Fibroblast of skin of right quadriceps (primary cell): Measurements from ENCODE around the gene C6orf132.
A peak's percentile ranks its signal among the peaks of the same experiment; 100 is the strongest.

Source experiments
- DNase-seq: peaks from one replicate; pipeline ENCODE4 v3.0.0-alpha.2; 2013

The C6orf132 gene

DNA sequence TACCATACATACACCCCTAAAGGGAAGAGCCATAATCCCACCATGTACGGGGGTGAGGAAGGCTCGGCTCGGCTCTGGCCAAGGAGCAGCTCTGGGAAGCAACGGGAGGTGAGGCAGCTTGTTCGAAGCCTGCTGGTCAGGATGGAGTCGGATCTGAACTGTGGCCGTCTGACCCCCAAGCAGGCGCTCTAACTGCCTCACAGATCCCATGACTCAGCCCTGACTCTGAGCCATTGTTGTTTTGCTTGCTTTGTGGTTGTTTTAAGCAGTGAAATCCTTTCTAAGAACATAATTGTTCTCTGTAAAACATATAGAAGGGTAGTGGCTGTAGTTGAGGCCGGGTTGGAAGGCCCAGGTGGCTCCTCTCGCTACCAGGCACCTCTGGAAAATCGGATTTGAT, 10.9 kb downstream of the C6orf132 start:
- DNase-seq = peak; percentile 52

DNA sequence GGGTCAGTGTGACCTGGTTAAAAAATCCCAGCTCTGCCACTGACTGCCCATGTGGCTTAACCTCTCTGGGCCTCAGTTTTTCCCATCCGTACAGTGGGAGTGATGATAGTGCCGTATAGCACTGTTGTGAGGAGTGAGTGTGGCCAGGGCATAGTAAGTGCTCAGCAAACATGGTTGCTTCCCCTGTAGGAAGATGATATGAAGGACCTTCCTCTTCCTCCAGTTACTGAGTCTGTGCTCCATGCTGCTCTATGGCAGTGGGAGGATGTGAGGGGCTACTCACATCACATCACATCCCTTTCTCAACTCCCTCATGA, 13.1 kb downstream of the C6orf132 start:
- no peak for DNase-seq

DNA sequence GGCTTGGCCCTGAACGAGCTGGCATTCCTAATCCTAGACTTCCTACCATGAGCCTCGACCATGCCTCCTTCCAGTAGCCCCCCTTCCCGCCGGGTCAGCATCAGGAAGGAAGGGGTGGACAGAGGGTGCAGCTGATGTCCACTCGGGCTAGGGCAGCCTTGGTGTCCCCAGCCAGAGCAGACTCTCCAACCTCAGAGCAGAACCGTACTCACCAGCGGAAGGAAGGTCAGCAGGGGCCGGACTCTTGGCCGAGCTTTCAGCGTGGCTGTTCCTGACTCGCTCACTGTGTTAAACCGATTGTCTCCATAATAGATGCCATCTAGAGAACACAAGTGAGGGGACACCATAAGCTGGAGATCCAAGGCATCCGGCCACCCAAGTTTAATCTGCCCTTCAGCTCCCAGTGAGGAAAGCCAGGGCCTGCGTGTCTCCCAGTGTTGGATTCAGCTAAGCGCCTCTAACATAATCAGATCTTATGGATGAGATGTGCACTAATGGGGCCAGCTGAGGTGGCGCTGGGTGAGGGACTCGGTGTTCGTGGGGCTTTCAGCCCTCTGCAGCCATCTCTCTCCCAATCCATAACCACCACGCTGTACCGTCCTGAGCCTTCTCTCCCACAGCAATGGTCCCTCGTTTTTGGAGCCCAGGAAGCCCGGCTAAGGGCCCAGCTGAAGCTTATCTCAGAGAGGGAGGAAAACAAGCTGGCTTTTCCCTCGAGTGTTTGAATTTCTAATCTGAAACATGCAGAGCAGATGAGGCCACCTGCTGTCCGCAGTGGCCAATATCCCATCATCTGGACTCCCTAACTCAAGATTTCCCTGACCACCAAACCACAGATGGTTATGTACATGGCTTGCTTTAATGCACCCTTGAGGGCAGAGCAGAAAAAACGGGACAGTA, 13.7 kb downstream of the C6orf132 start:
- no peak for DNase-seq

DNA sequence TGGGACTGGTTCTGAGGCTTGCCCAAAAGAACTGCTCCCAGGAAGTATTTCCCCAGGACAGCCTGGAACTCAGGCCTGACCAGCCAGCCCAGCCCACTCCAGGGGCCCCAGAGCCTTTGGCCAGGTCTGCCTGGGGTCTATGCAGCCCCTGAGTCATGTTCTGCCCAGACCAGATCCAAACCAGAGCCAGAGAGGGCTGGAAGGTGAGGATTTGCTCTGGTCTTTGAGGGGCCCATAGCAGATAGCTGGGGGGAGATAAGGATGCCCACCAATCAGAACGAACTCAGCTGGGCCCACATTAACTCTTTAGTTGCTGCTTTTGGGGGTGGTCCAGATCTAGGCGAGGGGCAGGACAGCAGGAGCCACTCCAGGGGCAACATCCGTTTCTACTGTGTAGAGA, 16.8 kb downstream of the C6orf132 start:
- DNase-seq = no peak

DNA sequence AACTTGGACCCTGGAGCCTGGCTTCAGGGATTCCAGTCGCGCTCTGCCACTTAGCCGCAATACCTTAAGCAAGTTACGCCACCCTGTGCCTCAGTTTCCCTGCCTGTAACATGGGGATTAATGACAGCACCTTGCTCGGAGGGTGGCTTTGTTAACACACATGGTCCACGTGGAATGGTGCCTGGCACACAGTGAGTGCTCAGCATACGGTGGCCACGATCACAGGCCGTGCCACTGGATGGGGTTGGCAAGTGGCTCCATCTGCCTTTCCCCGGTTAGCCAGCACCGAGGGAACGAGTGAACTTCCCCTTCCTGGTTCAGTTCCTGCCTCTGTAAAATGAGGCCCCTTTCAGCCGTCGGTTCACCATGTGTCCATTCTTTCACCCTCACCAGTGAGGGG, 17.2 kb downstream of the C6orf132 start:
- DNase-seq = no peak

DNA sequence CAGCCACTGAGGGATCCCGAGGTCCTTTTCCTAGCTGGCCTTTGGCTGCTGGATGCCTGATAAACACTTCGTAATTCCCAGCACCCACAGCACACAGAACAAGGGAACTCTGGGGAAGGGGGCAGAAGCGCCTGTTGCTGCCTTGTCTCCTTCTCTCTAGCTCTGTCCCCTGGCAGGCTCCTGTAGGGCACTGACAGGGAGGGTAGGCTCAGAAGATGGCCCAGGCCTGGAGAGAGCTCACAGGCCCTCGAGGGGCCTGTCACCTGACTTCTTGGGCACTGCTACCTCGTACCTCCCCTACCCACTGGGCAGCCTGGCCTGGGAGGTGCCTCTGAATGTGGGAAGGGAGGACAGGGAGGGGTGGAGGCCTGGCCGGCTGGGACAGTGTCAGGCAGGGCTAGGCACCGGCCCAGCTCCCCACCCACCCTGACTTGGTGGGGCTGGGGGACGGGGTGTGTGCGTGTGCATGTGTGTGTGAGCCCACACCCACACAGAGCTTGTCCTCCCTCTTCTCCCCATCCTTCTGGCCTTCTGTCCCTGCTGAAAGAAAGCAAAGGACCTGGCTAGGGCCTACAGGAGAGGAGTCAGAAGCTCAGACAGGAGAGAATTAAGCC, 18.1 kb downstream of the C6orf132 start:
- no peak for DNase-seq

DNA sequence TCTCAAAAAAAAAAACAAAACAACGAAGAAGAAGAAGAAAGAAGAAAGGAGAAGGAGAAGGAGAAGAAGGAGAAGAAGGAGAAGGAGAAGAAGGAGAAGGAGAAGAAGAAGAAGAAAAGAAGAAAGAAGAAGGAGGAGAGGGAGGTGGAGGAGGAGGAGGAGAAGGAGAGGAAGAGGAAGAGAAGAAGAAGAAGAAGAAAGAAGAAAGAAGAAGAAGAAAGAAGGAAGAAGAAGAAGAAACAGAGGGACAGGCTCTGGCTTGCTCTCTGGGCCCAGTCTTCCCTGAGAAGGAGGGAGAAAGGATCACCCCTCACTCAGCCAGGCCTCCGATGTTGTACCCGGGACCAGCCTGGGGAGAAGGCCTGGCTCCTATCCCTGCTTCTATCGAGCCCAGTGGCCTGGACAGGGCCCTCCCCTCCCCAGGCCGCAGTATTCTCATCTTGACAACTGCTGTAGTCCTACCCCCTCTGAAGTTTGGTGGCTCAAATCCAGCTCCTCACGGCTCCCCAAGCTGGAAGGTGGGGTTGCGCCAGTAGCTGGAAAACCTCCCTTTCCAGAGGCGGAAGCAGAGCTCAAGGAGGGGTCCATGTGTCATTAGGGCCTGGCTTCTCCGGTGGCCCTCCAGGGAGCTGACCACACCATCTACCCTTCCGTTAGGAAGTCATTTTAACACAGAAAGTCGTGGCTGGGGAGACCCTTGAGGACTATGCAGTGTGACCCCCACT, 18.9 kb downstream of the C6orf132 start:
- no peak for DNase-seq

DNA sequence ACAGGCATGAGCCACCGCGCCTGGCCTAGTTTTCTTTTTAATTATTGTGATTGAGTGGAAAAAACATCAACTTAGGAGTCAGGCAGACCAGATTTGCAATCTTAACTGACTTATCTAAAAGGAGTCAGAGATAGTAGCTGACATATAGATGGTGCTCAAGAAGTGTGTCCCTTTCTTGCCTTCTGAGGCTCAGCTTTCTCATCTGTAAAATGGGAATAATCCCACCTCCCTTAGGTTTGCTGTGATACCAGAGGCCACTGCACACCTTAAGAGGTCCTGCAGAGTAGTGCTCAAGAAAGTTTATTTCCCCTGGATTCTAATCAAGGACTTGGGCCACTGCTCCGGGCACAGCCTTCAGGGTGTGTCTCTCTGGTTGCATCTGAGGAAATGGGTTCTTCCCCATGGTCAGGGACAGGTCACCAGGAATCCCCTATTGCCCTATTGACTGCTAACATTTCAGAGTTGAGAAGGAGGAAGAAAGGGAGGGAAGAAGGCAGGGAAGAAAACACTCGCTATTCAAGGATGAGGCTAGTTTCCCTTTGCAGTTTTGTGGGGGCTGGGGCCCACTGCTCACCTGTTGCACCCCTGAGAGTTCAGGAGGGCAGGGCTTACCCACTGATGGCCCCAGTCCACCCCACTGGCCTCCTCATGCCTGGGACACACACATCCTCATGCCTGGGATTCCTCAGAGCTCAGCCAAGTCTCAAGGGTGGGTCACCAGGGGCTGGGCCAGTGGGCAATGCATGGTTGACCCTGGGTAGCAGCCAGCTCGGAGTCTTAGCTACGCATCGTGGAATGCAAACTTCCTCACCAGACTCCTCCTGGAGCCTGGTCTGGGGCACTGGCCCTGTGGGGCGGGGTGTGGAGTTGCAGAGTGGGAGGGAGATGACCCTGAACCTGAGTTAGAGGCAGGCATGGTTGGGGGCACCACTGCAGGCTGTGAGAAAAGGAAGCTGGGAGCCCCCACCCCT, 21.2 kb downstream of the C6orf132 start:
- DNase-seq = no peak

DNA sequence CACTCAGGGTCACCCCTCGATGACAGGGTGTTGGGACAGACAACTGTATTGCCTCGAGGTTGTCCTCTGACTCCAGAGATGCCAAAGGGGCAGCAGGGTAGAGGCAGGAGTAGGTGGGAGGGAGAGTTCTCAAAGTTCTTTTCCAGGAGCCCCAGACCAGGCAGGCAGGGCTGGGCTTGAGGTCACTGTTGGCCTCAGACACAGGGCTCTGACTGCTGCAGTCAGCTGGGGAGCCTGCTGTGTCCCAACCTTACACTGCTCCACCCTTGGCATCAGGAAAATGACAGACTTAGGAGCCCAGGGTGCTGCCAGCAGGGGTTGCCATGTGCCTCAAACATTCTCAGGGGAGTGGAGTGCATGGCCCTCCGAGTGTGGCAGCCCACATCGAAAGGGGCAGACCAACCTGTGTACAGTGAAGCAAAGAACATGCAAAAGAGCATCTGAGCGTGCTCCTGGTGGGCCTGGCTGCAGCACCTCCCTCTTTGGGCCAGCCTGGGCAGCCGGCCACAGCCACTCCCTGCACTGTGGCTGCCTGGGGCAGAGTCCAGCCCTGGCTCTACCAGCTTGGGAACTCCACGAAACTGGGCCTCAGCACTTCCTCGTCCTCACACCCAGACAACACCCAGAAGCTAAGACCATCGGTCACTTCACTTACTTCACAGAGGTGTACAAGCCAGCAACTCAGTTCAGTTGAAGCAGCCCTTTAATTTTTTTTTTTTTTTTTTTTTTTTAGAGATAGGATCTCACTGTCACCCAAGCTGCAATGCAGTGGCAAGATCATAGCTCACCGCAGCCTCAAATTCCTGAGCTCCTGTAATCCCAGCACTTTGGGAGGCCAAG, 24.0 kb downstream of the C6orf132 start:
- no peak for DNase-seq

DNA sequence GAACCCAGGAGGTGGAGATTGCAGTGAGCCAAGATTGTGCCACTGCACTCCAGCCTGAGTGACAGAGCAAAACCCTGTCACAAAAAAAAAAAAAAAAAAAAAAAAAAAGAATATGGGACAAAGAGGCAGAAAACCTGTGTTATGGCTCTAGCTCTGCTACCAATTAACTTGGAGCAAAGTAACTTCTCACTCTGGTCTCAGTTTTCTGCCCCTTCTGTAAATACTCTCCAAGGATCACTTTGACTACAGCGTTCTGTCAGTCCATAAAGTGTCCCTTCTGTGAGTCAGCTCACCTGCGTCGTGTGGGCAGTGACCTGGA, 24.6 kb downstream of the C6orf132 start:
- no peak for DNase-seq

DNA sequence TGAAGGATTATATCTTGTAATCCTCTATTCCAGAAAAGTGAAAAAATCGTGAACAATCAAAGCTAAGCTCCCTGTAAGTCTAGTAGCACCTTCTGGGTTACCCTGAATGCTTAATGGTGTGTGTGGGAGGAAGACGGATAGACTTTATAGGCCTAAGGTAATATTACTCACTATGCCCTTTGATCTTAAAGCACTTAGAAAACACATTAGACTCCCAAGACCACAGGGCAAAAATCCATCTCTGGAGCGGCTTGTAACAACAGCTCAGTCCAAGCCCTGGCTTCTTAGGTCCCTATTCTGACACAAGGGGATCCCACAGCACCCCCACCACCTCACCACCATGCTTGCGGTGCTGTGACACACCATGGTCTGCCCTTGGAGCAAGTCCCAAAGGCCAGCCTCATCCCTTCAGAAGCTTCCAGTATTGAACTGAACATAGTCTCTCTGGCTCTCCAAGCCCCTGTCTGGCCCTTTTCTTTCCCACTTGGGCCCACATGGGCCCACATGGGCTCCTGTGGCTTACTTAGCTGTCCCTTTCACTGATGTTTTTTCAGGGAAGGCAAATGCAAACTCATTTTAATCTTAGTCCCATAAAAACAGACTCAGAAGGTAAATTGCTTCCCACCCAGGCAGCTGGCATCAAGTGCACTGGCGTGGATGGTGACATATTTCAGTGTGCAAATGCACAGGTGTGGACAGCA, 28.3 kb downstream of the C6orf132 start:
- DNase-seq = no peak

DNA sequence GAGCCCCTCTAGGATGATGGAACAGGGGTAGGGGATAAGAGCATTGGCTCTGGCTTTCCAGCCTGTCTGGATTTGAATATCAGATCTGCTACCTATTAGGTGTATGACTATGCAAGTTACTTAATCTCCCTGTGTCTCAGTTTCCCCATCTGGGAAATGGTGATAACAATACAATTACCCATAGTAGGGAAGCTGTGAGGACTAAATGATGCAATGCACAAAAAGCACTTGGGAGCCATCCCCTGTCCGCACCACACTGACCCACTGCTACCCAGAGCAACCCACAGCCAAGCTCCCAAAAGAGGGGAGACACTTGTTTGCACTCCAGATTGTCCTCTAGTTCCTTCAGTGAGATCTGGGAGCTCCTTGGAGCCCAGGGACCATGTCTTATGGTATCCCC, 30.1 kb downstream of the C6orf132 start:
- no peak for DNase-seq

DNA sequence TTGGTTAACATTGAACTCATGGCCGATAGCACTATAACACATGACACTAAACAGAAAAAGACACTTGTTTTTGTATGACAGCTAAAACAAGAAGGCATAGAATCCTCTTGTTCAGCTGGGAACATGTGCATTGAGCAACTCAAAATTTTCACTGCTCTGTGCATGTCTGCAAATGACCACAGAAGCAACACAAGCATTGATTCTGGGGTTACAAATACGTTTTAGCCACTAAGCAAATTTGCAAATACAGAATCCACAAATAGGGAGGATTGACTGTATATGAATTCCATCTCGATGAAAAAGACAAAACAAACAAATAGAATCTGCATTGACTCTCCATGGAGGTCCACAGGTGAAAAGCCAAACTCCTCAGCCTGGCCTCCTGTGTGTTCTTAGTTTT, 31.7 kb downstream of the C6orf132 start:
- no peak for DNase-seq

DNA sequence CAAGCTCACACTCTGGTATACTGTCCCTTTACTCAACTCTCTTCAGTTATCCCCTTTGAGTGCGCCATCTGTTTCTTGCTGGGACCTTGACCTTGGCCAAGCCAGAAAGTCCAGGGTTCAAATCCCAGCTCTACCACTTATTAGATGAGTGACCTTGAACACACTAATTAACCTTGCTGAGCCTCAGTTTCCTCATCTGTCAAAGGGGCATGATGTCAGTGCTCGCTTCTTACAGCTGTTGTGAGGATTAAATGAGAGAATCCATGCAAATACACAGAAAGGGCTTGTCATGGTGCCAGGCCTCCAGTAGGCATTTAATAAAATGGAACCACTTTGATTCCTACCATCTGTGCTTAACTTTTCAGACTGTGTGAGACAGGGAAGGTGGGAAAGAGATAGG, 34.3 kb downstream of the C6orf132 start:
- DNase-seq = no peak

DNA sequence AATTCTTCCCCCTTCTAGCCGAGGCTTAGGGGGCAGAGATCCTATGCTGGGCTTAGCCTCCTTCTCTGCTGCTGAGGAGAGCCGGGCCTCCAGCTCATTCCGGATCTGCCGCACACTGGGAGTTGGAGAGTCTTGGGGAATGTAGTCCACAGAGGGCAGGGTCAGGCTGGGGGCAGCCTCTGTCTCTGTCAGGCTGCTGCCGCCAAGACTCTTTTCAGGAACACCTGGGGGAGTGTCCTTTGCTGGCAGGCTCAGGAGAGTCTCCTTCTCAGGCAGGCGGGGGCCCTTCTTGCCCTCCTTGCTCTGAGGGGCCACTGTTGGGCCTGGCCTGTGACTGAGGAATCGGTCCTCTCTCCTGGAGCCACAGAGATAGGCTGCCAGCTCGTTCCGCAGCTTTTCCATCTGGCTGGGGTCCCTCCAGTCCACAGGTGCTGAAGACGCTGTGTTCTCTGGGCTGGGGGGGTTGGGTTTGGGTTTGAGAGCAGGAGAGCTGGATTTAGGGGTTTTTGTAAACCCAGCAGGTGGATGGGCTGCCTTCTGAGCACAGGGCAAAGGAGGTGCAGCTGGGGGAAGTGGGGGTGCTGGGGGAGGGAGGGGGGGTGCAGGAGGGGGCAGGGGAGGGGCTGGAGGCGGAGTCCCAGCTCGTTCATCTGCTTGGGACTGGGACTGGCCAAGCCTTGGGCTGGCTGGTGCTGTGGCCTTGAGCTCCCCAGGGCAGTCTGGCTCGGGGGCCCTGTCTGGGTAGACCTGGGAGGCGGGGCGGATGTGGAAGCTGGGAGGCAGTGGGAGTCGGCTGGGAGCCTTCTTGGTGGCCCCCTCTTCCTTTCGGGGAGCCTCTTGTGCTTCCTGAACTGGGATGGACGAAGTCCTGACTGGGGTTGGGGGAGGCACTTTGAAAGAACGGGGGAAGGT, 36.1 kb downstream of the C6orf132 start:
- DNase-seq = no peak

DNA sequence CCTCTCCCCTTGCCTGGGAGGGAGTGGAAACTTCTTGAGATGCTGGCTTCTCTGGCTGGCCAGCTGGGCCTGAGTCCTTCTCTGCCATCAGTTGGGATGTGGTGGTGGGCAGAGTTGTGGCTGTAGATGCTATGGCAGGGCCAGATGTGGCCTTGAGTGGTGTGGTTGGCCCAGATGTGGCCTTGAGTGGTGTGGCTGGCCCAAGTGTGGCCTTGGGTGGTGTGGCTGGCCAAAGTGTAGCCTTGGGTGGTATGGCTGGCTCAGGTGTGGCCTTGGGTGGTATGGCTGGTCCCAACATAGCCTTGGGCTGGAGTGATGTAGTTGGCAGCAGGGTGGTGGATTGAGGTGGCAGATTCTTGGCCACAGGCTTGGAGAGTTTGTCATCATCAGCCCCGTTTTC, 36.7 kb downstream of the C6orf132 start:
- no peak for DNase-seq

DNA sequence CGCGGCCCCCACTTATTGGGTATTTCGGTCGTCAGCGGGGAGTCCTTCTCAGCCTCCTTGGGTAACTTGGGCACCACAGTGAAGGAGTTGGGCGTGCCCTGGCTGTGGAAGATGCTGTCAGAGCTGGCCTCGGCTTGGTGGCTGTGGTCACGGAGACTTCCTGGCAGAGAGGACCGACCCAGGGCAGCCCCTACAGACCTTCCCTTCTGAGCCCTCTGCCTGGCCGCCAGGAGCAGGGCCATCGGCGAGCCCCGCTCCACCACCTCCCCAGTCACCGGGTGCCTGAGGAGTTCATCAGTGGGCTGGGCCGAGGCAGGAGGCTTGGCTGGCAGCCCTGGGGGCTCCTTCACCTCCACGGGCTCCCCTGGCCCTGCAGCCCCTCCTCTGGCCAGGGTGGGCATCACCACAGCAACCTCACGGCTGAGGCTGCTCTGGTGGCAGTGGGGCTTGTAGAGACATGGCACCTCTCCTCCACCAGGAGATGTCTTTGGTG, 37.2 kb downstream of the C6orf132 start:
- no peak for DNase-seq

DNA sequence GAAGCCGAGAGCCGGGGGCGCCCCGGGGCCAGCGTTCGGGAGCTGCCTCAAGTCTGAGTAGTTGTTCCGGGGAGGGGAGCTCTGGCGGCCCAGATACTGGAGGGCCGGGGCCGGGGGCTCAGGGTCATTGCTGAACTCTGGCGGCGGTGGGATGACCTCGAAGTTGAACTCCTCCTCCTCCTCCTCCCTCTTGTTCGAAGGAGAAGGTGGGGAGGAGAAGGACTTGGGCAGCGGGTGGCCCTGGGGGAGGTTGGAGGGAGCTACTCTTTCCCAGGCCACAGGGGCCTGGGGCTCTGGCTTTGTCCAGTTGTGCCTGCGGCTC, 37.7 kb downstream of the C6orf132 start:
- DNase-seq = no peak

DNA sequence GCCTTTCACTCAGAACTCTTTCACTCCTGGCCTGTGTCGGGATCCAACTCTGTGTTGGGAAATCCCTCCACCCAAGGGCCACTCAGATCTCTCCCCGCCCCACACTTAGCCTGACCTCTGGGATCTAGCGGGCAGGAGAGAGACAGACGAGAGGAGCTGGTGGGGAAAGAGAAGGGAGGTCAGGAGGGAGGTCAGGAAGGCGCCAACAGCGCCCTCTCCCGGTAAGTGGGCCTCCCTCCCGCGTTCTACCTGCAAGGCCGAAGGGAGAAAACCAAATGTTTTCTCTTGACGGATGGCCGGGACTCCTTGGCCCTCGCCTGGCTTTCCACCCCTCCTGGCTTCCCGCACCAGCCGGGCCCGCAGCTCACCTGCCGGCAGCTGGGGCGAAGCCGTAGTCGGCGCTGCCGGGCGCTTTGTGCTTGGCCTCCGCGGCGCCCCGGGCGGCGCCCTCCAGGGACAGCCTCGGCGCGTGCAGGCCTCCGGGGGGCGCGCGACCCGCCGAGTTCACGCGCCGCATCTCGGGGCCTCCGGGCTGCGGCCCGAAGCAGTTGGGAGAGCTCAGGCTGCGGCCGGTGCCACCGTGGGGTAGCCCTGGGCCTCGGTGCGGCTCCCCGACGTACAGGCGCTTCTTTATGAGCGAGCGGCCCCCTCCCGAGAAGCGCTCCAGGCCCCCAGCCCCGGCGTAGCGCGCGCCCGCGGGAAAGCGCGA, 38.2 kb downstream of the C6orf132 start:
- peak; percentile 50 for DNase-seq

DNA sequence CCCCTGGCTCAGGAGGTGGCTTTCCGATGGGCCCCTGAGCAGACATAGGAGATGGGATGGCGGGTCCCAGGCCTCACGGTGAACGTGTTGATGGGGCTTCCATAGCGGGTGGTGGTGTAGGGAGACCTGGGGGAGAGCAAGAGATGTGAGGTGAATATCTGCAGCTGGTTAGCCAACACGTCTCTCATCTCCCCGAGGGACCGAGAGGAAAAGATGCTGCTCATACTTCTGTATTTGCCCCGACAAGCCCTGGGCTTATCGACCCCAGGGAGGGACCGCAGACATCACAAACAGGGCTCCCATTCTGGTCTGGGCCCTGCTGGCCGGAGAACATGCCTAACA, 38.7 kb downstream of the C6orf132 start:
- DNase-seq = no peak
